H9 (cell line): Measurements from ENCODE around the gene ABHD16A. TPM values are rescaled to one million over a fixed set of nuclear protein-coding genes. Genes with fewer than 3 reads are reported as not detected.

Experiments
- DNase-seq: peaks from one replicate; pipeline ENCODE4 v3.0.0-alpha.2; 2017
- H2AFZ ChIP-seq: one replicate; pipeline ENCODE4 v1.6.1; 2013; ENCODE audit warnings: mild to moderate bottlenecking, low read length, control low read depth, moderate library complexity
- H2AK5ac ChIP-seq: 2 replicates; pipeline ENCODE4 v1.6.1; 2013; ENCODE audit warnings: low read length, control low read depth, mixed read lengths; ENCODE audit not compliant: insufficient read length
- H2BK120ac ChIP-seq: one replicate; pipeline ENCODE4 v1.6.1; 2013; ENCODE audit warnings: low read depth, mild to moderate bottlenecking, low read length, control low read depth, inconsistent platforms; ENCODE audit not compliant: poor library complexity, severe bottlenecking
- H2BK12ac ChIP-seq: 2 replicates; pipeline ENCODE4 v1.6.1; 2013; ENCODE audit warnings: low read length, control low read depth, mixed read lengths, low read depth; ENCODE audit not compliant: insufficient read length
- H2BK15ac ChIP-seq: 2 replicates; pipeline ENCODE4 v1.6.1; 2013; ENCODE audit warnings: low read depth, low read length, control low read depth
- H2BK20ac ChIP-seq: one replicate; pipeline ENCODE4 v1.6.1; 2013; ENCODE audit warnings: low read depth, mild to moderate bottlenecking, low read length, control low read depth, inconsistent platforms; ENCODE audit not compliant: poor library complexity, severe bottlenecking
- H2BK5ac ChIP-seq: 2 replicates; pipeline ENCODE4 v1.6.1; 2013; ENCODE audit warnings: low read length, control low read depth, mixed read lengths; ENCODE audit not compliant: insufficient read length
- H3K14ac ChIP-seq: 2 replicates; pipeline ENCODE4 v1.6.1; 2013; ENCODE audit warnings: low read length, control low read depth; ENCODE audit not compliant: insufficient read depth
- H3K18ac ChIP-seq: 2 replicates; pipeline ENCODE4 v1.6.1; 2013; ENCODE audit warnings: low read depth, mild to moderate bottlenecking, mixed read lengths, low read length, control low read depth; ENCODE audit not compliant: insufficient read length
- H3K23ac ChIP-seq: 2 replicates; pipeline ENCODE4 v1.6.1; 2013; ENCODE audit warnings: low read length, control low read depth, mixed read lengths, low read depth; ENCODE audit not compliant: insufficient read length
- H3K23me2 ChIP-seq: 2 replicates; pipeline ENCODE4 v1.6.1; 2013; ENCODE audit warnings: low read depth, mild to moderate bottlenecking, mixed read lengths, low read length, control low read depth; ENCODE audit not compliant: insufficient read length, poor library complexity, severe bottlenecking
- H3K27ac ChIP-seq: 2 replicates; pipeline ENCODE4 v1.5.1; 2013; ENCODE audit warnings: low read length, control low read depth, mixed read lengths, low read depth; ENCODE audit not compliant: insufficient read length
- H3K27me3 ChIP-seq: 2 replicates; pipeline ENCODE4 v1.6.1; 2013; ENCODE audit warnings: low read length, control low read depth, inconsistent platforms; ENCODE audit not compliant: insufficient read depth
- H3K4ac ChIP-seq: 2 replicates; pipeline ENCODE4 v1.6.1; 2013; ENCODE audit warnings: low read depth, mild to moderate bottlenecking, control low read depth, inconsistent platforms, low read length, moderate library complexity
- H3K4me1 ChIP-seq: 2 replicates; pipeline ENCODE4 v1.6.1; 2013; ENCODE audit warnings: low read length, control low read depth, inconsistent platforms; ENCODE audit not compliant: insufficient read depth
- H3K4me2 ChIP-seq: 2 replicates; pipeline ENCODE4 v1.6.1; 2013; ENCODE audit warnings: low read length, control low read depth, mixed read lengths; ENCODE audit not compliant: insufficient read length, insufficient read depth
- H3K56ac ChIP-seq: 2 replicates; pipeline ENCODE4 v1.6.1; 2013; ENCODE audit warnings: low read depth, mild to moderate bottlenecking, mixed read lengths, low read length, control low read depth; ENCODE audit not compliant: insufficient read length
- H3K79me1 ChIP-seq: 2 replicates; pipeline ENCODE4 v1.6.1; 2013; ENCODE audit warnings: low read depth, mild to moderate bottlenecking, moderate library complexity, low read length, control low read depth, inconsistent platforms; ENCODE audit not compliant: insufficient read depth, poor library complexity, severe bottlenecking
- H3K79me2 ChIP-seq: 2 replicates; pipeline ENCODE4 v1.6.1; 2013; ENCODE audit warnings: low read length, control low read depth, inconsistent platforms; ENCODE audit not compliant: insufficient read depth
- H3K9ac ChIP-seq: 2 replicates; pipeline ENCODE4 v1.6.1; 2013; ENCODE audit warnings: low read length, control low read depth, mixed read lengths; ENCODE audit not compliant: insufficient read length; ENCODE audit errors: extremely low read depth
- H3K9me3 ChIP-seq: one replicate; pipeline ENCODE4 v1.6.1; 2013; ENCODE audit warnings: low read depth, low read length, inconsistent platforms; ENCODE audit not compliant: control insufficient read depth
- H3T11ph ChIP-seq: one replicate; pipeline ENCODE4 v1.6.1; 2013; ENCODE audit warnings: mild to moderate bottlenecking, low read length, control low read depth, inconsistent platforms
- H4K20me1 ChIP-seq: one replicate; pipeline ENCODE4 v1.6.1; 2013; ENCODE audit not compliant: control insufficient read depth, insufficient read length, insufficient read depth
- H4K5ac ChIP-seq: 2 replicates; pipeline ENCODE4 v1.6.1; 2013; ENCODE audit warnings: low read depth, mild to moderate bottlenecking, mixed read lengths, low read length, control low read depth; ENCODE audit not compliant: insufficient read length
- H4K8ac ChIP-seq: replicated peaks from 2 replicates; pipeline ENCODE4 v1.6.1; 2013; ENCODE audit warnings: low read length, control low read depth, mixed read lengths, low read depth; ENCODE audit not compliant: insufficient read length
- H4K91ac ChIP-seq: 2 replicates; pipeline ENCODE4 v1.6.1; 2013; ENCODE audit warnings: low read depth, mild to moderate bottlenecking, moderate library complexity, mixed read lengths, low read length, control low read depth; ENCODE audit not compliant: insufficient read length
- H3K27ac Mint-ChIP-seq, 3 experiments: 2 replicates in 2 of 3; 3 replicates in 1 of 3; pipeline ENCODE4 v1.8.0; 2020 to 2021; ENCODE audit warnings: mixed read lengths in 3 of 3, mild to moderate bottlenecking in 1 of 3, moderate library complexity in 1 of 3
- H3K27me3 Mint-ChIP-seq: 2 replicates; pipeline ENCODE4 v1.8.0; 2021; ENCODE audit warnings: low read depth, mild to moderate bottlenecking, moderate library complexity, mixed read lengths
- H3K36me3 Mint-ChIP-seq, 3 experiments: 2 replicates in 2 of 3; 3 replicates in 1 of 3; pipeline ENCODE4 v1.8.0; 2020 to 2021; ENCODE audit warnings: low read depth in 3 of 3, mixed read lengths in 3 of 3; ENCODE audit not compliant: insufficient read depth in 1 of 3
- H3K4me1 Mint-ChIP-seq, 2 experiments: 2 replicates each; pipeline ENCODE4 v1.8.0; 2020; ENCODE audit warnings: mixed read lengths in 2 of 2
- H3K4me3 Mint-ChIP-seq, 2 experiments: 2 replicates in 1 of 2; 3 replicates in 1 of 2; pipeline ENCODE4 v1.8.0; 2020 to 2021; ENCODE audit warnings: mild to moderate bottlenecking in 2 of 2, mixed read lengths in 2 of 2, moderate library complexity in 1 of 2
- H3K9me3 Mint-ChIP-seq, 2 experiments: 2 replicates in 1 of 2; 3 replicates in 1 of 2; pipeline ENCODE4 v1.8.0; 2020; ENCODE audit warnings: mild to moderate bottlenecking in 2 of 2, mixed read lengths in 2 of 2, moderate library complexity in 1 of 2
- WGBS: extraction: QIAGEN DNeasy Blood & Tissue Kit; methylation state at CpG from one replicate; pipeline ENCODE4 v1.1.7; 2013; ENCODE audit warnings: missing lambda C conversion rate, low lambda C conversion rate, mixed read lengths; ENCODE audit not compliant: insufficient read length; ENCODE audit errors: extremely low coverage; 5-methylcytosine and 5-hydroxymethylcytosine counted together
- total RNA-seq: library from RNA; stranded (reverse); gene quantifications from 2 replicates; pipeline ENCODE4 v1.2.1, GENCODE V29; 2021
- TF ChIP-seq, protein P1 (sequence below): fragments of 200-600 bp; sonication (generic); conservative IDR thresholded peaks from 3 replicates; pipeline ENCODE4 v1.8.0; 2021; ENCODE audit warnings: antibody characterized with exemption, mild to moderate bottlenecking

ABHD16A gene
- total RNA-seq, 1 experiment from 2014 or later: 34.4 TPM

DNA sequence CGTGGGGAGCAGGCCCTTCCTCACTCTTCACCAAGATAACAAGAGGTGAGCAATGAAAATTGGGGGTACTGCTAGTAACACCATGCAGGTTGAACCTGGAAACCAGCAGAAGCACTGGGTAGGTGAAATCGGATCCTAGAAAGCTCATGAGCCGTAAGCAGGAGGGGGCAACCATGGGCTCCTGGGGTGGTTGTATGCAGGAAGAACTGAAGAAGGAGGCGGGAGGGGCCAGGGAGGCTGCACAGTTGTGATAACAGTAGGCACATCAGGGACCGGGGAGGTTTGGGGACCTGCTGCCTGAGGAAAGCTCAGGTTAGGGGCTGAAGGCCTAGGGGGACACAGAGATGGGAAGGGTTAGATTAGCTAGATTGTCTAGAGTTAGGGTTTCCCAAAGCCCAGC, 16.6 kb downstream of the ABHD16A start:
- Histone ChIP-seq H3K9me3 (no peaks in the 10 kb centered on the region), H4K8ac (no peak overlapping the region), H3K56ac (no peak overlapping the region), H3K23ac (no peak overlapping the region), H2AK5ac (no peak overlapping the region), H4K20me1 (no peaks in the 10 kb centered on the region), H2BK5ac (no peak overlapping the region), H4K91ac (no peak overlapping the region), H2AFZ (no peak overlapping the region), H3K27ac (no peak overlapping the region), H4K5ac (no peak overlapping the region), H3K4ac (no peak overlapping the region), H3K27me3 (no peaks in the 10 kb centered on the region; the same call in 1 of the 2 replicates), H3K79me2 (no peaks in the 10 kb centered on the region), H3K23me2 (peaks cover 11% of the 10 kb centered on the region), H2BK12ac (no peak overlapping the region), H3K9ac (no peak overlapping the region), H3K18ac (no peak overlapping the region), H3T11ph (no peak overlapping the region), H2BK120ac (no peak overlapping the region), H3K79me1 (no peaks in the 10 kb centered on the region), H3K4me1 (no peaks in the 10 kb centered on the region), H2BK15ac (no peak overlapping the region), H2BK20ac (no peak overlapping the region), H3K14ac (no peak overlapping the region), H3K4me2 (no peak overlapping the region)
- H3K9me3 Mint-ChIP-seq: no peaks in the 10 kb centered on the region; a peak in 2 of 5 replicates
- WGBS: no CpG with 5 or more reads among the region's 5 CpGs
- no peak overlapping the region; a peak in 1 of 7 replicates for H3K27ac Mint-ChIP-seq
- peaks cover 14 to 49% (median 32%) of the 10 kb centered on the region in 3 experiments for H3K36me3 Mint-ChIP-seq
- H3K27me3 Mint-ChIP-seq: peaks cover 16% of the 10 kb centered on the region
- no peak overlapping the region for H3K4me3 Mint-ChIP-seq
- DNase-seq: no peak
- TF ChIP-seq, protein P1, sequence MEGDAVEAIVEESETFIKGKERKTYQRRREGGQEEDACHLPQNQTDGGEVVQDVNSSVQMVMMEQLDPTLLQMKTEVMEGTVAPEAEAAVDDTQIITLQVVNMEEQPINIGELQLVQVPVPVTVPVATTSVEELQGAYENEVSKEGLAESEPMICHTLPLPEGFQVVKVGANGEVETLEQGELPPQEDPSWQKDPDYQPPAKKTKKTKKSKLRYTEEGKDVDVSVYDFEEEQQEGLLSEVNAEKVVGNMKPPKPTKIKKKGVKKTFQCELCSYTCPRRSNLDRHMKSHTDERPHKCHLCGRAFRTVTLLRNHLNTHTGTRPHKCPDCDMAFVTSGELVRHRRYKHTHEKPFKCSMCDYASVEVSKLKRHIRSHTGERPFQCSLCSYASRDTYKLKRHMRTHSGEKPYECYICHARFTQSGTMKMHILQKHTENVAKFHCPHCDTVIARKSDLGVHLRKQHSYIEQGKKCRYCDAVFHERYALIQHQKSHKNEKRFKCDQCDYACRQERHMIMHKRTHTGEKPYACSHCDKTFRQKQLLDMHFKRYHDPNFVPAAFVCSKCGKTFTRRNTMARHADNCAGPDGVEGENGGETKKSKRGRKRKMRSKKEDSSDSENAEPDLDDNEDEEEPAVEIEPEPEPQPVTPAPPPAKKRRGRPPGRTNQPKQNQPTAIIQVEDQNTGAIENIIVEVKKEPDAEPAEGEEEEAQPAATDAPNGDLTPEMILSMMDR: no peak
- peaks cover 15 to 21% of the 10 kb centered on the region in 2 experiments for H3K4me1 Mint-ChIP-seq
